Measurements from ENCODE around the gene NUDT3.
"Not testable (repeated sequence)": the region's sequence is repeated elsewhere in the genome, so short reads cannot be mapped to it uniquely, and the experiment has no call there.

NUDT3 gene

GRCh38 chr6:34328969-34329368, 63.5 kb downstream of the NUDT3 start:
- no peak for TF ChIP-seq CTCF (IDR thresholded peaks at IDR 0.05; ENCODE audit: low read depth, low read length)
- no peak for DNase-seq (ENCODE audit: low read depth in 2 of 2)
- H3K4me3 ChIP-seq (replicated peaks in 1 of 2; ENCODE audit: low read depth in 2 of 2, low read length in 2 of 2): no peak overlapping the region

- DNase-seq (ENCODE audit: low read depth in 2 of 2); H3K4me3 ChIP-seq (replicated peaks in 1 of 2; ENCODE audit: low read depth in 2 of 2, low read length in 2 of 2): not testable (repeated sequence)
Measured at GRCh38 chr6:34327313-34328205, 64.9 kb downstream of the NUDT3 start.

GRCh38 chr6:34325633-34326032, 66.8 kb downstream of the NUDT3 start:
- no peak for DNase-seq (ENCODE audit: low read depth in 2 of 2)
- no peak overlapping the region for H3K4me3 ChIP-seq (replicated peaks in 1 of 2; ENCODE audit: low read depth in 2 of 2, low read length in 2 of 2)
- TF ChIP-seq CTCF (IDR thresholded peaks at IDR 0.05; ENCODE audit: low read depth, low read length): no peak

- peak in 1 of 2 donors; percentile 79 for DNase-seq (ENCODE audit: low read depth in 2 of 2)
- no peak for TF ChIP-seq CTCF (IDR thresholded peaks at IDR 0.05; ENCODE audit: low read depth, low read length)
- no peak overlapping the region for H3K4me3 ChIP-seq (replicated peaks in 1 of 2; ENCODE audit: low read depth in 2 of 2, low read length in 2 of 2)
Measured at GRCh38 chr6:34324738-34325444, 67.6 kb downstream of the NUDT3 start.

GRCh38 chr6:34324221-34324620, 68.2 kb downstream of the NUDT3 start:
- not testable (repeated sequence) for DNase-seq (ENCODE audit: low read depth in 2 of 2); H3K4me3 ChIP-seq (replicated peaks in 1 of 2; ENCODE audit: low read depth in 2 of 2, low read length in 2 of 2)

- H3K4me3 ChIP-seq (replicated peaks in 1 of 2; ENCODE audit: low read depth in 2 of 2, low read length in 2 of 2): no peak overlapping the region
- DNase-seq (ENCODE audit: low read depth in 2 of 2): no peak
- no peak for TF ChIP-seq CTCF (IDR thresholded peaks at IDR 0.05; ENCODE audit: low read depth, low read length)
Measured at GRCh38 chr6:34323300-34323699, 69.2 kb downstream of the NUDT3 start.

- no peak for TF ChIP-seq CTCF (IDR thresholded peaks at IDR 0.05; ENCODE audit: low read depth, low read length)
- H3K4me3 ChIP-seq (replicated peaks in 1 of 2; ENCODE audit: low read depth in 2 of 2, low read length in 2 of 2): no peak overlapping the region
- DNase-seq (ENCODE audit: low read depth in 2 of 2): no peak
Measured at GRCh38 chr6:34322732-34323131, 69.7 kb downstream of the NUDT3 start.
